Vagina (tissue), 2 donors: Measurements from ENCODE around the gene ARHGEF40.

Source experiments
- CTCF ChIP-seq, 3 experiments: fragments of 450-650 bp in 2 of 3; fragments of 200-600 bp in 1 of 3; sonication (generic) in 1 of 3; IDR thresholded peaks; one replicate each; pipeline ENCODE4 v1.5.1; 2017 to 2019; ENCODE audit warnings: antibody characterized with exemption in 3 of 3, mild to moderate bottlenecking in 2 of 3, moderate library complexity in 2 of 3
- POLR2A ChIP-seq, 2 donors: fragments of 450-650 bp; IDR thresholded peaks; one replicate each; pipeline ENCODE4 v1.6.1; 2017; ENCODE audit warnings: antibody characterized with exemption in 2 of 2, mild to moderate bottlenecking in 2 of 2, moderate library complexity in 2 of 2
- POLR2AphosphoS5 ChIP-seq, 2 donors: sonication (generic); formaldehyde crosslinking; IDR thresholded peaks; one replicate each; pipeline ENCODE4 v1.9.0; 2017; ENCODE audit warnings: antibody characterized with exemption in 2 of 2, mild to moderate bottlenecking in 2 of 2, low read depth in 1 of 2; ENCODE audit not compliant: insufficient read depth in 1 of 2

- TF ChIP-seq CTCF (IDR thresholded peaks at IDR 0.05) (no peak), POLR2A (IDR thresholded peaks at IDR 0.05) (no peak), POLR2AphosphoS5 (IDR thresholded peaks at IDR 0.05; ENCODE audit: insufficient read depth in 1 of 2, low read depth in 1 of 2) (no peak)
Observed at GRCh38 chr14:21123429-21123828, 53.3 kb downstream of the ARHGEF40 start.
